ENCODE measurements around the gene SH3BP2.

Gene SH3BP2

DNA sequence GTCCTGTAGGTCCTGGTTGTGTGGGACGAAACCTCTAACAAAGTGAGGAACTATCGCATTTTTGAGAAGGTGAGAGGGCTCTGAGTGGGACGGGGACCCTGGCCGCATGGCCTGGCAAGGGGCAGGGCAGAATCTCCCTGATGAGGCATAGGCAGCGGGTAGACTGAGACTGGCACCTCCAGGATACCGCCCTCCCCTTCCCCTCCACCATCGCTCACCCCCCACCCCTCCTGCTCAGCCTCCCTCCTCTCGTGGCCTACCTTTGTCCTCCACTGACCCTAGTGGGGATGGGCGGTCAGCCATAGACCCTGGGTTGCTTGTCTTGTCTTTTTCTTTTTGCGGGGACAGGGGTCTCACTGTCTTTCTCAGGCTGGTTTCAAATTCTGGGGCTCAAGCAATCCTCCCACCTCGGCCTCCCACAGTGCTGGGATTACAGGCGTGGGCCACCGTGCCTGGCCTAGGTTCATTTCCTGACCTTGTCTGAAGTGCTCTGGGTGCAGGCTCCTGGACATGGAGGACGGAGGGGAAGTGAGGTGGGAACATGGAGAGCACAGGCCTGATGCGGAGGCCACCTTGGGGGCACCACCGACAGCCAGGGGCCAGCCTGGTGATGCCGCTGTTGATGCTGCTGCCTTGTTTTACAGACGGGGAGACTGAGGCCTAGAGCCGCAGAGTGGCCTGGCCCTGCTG lies 40.2 kb downstream of the SH3BP2 start:
- DNase-seq (ENCODE audit: low read depth) = no peak

DNA sequence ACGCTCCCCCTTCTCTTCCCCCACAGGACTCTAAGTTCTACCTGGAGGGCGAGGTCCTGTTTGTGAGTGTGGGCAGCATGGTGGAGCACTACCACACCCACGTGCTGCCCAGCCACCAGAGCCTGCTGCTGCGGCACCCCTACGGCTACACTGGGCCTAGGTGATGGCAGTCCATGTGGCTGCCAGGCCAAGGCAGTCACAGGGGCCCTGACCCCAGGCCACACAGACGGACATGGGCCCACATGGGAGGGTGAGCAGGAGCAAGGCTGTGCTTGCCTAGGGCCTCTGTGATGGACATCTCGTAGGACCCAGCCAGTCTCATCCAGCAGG lies 40.8 kb downstream of the SH3BP2 start:
- DNase-seq (ENCODE audit: low read depth) = no peak

DNA sequence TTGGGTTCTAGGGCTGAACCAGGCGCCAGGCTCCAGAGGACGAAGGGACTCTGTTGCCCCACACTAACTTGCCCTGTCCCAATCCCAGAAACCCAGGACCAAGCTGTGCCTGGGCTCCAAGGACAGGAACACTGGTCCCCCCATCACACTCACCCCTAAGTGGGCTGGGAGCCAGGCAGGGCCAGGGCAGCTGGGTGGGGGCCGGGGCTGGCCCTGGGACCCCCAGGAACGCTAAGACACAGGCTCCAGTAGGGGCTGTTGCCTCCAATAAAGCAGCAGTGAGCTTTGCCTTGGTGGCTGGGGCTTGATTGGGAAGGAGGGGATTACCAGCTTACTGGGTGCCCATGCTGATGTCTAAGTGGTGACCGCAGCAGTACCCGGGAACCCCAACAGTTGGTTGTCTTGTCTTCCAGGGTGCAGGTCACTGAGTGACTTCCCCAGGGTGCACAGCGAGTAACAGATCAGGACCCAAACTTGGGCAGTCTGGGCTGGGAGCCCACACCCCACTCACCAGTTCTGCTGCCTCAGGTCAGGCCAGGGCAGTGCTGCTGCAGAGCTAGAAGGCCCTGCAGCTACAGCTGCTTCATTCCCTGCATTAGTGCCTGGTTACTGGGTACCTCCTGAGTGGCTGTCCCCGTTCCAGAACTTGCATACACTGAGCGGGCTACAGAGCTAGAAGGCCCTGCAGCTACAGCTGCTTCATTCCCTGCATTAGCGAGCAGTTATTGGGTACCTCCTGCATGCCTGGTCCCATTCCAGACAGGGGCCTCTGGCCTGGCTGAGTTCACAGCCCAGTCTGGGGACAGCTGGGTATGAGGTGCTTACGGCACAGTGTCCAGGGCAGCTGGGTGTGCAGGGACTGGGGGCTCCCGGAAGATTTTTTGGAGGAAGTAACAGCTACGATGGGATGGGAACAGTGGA lies 41.4 kb downstream of the SH3BP2 start:
- DNase-seq (ENCODE audit: low read depth) = no peak

DNA sequence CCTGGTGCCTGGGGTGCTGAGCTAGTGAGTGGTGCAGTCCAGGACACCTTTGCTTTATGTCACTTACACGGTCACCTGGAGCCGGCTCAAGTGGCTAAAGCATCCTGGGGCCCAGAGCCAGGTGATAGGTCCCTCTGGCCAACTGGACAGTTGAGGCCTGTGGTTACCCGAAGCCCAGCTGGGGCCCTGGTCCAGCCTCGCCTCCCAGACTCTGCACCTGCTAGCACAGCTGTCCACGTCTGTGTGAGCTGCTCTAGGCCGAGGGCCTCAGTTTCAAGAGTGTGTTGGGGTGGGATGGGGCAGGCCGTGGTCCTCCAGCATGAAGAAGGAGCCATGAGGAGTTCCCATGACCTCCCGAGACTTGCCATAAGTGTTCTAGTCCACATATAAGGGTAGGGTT lies 43.1 kb downstream of the SH3BP2 start:
- no peak for DNase-seq (ENCODE audit: low read depth)

DNA sequence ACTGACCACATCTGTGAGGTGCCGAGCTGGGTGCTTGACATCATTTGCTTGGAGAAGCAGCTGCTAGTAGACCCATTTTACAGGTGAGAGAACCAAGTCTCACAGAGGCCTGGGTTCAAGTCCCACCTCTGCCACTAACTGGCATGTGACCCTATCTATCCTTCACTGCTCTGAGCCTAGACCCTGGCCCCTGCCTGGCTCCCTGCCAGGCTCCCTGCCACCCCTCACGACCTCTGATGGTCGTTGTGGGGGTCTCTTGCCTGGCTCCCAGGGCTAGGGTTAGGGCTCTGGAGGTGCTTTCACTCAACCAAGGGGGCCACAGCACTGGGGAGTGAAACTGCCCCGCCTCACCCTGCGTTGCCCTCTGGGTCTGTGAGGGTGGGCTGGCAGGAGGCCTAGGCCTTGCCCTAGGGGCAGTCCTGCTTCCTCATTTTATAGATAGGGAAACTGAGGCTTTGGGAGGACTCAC lies 43.5 kb downstream of the SH3BP2 start:
- no peak for DNase-seq (ENCODE audit: low read depth)

DNA sequence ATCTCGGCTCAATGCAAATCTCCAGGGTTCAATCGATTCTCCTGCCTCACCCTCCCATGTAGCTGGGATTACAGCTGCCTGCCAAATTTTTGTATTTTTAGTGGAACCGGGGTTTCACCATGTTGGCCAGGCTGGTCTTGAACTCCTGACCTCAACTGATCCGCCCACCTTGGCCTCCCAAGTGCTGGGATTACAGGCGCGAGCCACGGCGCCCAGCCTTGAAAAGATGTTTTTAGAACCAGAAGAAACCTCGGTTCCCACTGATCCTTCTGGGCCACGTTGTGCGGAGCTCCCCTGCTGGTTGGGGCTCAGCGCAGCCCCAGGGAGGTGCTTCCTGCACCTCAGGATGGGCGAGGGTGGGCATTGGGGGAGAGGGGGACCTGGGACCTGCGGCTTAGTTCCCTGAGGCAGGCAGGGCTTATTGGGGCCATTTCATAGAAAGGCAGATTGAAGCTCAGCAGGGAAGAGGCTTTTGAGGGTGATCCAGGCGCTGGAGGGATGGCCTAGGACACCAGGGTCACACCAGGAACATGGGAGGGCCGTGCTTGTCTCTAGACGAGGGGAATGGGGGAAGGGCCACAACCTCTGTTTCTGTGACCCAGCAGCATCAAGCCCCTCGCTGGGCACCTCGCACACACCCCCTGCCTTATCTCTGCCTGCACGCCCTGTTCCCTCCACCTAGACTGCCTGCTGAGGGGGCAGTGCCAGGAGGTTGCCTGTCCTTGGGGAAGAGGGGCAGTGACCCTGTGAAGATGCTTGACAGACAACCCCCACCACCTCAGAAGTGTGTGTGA lies 44.4 kb downstream of the SH3BP2 start:
- no peak for DNase-seq (ENCODE audit: low read depth)

DNA sequence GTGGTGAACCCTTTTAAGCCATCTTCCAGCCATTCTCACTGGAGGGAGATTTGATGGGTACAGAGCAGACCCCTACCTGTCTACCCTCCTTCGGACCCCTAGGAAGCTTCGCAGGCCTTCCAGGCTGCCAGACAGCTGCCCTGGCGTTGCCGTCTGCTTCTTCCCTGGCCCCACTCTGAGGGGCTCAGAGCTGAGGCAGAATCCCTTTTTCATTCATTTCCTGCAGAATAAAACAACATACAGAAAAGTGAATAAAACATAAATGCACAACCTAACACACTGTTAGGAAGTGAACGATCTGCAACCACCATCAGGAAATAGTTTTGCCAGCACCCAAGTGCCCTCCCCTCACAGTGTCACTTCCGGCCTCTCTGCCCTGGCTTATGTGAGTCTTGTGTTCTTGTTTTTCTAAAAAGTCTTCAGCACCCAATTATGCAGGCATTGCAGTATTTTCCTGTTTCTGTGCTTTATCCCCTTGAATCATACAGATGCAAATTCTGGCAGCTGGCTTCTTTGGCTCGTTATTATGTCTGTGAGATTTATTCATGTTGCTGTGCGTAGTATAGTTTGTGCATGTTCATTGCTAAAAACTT lies 45.1 kb downstream of the SH3BP2 start:
- DNase-seq (ENCODE audit: low read depth) = peak; percentile 59

DNA sequence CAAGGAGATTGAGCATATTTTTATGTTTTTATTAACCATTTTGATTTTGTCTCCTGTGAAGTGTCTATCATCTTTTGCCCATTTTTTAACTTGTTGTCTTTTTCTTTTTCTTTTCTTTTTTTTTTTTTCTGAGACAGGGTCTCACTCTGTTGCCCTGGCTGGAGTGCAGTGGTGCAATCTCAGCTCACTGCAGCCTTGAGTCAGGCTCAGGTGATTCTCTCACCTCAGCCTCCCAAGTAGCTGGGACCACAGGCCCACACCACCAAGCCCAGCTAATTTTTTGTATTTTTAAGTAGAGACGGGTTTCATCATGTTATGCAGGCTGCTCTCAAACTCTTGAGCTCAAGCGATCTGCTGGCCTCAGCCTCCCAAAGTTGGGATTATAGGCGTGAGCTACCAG lies 46.2 kb downstream of the SH3BP2 start:
- DNase-seq (ENCODE audit: low read depth) = no peak

DNA sequence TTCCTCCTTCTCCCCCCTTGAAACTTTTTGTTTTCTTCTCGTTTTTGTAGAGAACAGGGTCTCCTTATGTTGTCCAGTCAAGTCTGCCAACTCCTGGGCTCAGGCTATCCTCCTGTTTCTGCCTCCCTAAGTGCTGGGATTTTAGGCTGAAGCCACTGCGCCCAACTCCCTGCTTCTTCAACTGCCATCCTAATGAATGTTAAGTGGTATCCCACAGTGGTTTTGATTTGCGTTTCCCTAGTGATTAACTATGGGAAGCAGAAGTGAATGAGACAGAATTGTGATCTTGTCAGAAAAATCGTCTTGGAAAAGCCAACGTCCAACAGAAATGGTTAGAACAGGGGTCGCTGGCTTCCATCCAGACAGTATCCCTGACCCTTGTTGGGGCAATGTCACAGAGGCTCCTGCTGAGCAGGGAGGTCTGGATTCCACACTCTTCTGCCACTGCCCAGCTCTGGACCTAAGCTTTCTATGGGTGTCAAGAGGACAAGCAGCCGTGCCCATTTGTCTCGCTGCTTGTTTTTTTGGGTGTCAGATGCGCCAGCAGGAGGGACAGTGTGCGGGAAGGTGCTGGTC lies 49.9 kb downstream of the SH3BP2 start:
- no peak for DNase-seq (ENCODE audit: low read depth)

DNA sequence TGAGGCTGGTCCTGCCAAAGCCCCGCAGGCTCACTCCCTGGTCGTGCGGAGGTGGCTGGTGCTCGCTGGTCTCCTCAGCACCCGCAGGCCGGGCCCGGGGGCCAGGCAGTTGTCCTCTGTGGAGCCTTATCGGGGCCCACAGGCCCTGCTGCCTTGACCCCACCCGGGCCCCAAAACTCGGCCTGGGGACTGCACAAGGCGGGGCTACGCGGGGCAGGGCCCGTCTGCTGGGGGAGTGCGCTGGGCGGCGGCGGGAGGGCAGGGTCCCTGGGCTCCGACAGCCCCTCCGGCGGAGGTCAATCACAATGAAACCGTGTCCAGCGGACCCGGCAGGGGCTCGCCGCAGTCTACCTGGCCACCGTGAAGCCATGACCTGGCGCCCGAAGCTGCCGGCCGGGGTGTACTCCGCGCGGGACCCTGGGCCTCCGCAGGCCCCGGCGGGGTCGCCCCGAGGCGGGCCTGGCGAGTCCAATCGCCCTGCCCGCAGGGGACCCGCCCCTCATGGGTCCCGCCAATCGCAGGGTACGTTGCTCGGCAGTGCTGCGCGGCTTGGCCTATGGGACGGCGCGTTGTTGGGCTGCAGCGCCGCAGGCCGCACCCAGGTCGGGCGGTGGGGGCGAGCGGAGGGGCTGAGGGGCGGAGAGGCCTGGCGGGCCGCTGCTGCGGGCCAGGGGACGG lies 50.5 kb downstream of the SH3BP2 start, which contains the start of gene ADD1:
ADD1 (plus strand) TSS at position 582 of the 678 bp plus-strand sequence. CDS start 32,072 bp downstream, outside the sequence.
- DNase-seq (ENCODE audit: low read depth) = peak; percentile 85

DNA sequence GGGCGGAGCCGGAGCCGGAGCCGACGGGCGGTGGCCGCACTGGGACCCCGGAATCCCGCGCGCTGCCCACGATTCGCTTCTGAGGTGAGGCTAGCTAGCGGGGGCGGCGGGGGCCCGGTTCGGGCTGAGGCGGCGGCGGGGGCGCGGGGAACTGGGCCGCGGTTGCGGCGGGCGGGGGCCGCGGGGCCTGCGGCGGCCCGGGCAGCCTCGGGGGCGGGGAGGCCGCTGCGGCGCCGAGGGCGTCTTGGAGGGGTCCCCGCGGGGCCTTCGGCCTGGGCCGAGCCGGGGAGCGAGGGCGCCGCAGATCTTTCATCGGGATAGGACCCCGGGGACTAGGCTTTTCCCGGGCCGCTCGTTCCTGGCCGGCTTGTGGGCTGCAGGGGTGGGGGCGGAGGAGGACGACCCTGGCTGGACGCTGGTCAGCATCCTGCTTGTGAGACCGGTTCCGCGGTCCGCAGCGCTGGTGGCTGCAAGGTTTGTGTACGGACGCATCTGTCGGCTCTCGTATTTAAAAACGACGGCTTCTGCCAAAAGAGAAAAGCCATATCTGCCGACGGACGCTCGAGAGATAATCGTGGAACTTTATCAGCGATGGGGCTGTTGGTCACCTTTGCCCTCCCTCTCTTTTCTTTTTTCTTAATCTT lies 51.2 kb downstream of the SH3BP2 start:
- no peak for DNase-seq (ENCODE audit: low read depth)

DNA sequence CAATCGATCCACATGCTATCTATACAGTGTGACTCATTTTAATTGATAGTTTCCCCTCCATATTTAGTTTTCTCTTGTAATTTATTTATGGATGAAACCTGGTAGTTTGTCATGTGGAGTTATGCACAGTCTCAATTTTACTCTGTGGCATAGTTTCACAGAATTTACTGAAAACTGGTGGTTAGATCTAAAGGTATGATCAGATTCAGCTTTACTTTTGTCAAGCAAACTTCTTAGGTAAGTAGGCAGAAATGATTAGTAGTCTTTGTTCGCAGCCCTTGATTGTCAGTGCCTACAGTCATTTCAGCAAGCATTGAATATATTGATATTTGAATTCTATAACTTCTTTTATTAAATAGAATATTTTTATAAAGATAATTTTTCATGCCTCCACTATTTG lies 53.3 kb downstream of the SH3BP2 start:
- DNase-seq (ENCODE audit: low read depth) = no peak

DNA sequence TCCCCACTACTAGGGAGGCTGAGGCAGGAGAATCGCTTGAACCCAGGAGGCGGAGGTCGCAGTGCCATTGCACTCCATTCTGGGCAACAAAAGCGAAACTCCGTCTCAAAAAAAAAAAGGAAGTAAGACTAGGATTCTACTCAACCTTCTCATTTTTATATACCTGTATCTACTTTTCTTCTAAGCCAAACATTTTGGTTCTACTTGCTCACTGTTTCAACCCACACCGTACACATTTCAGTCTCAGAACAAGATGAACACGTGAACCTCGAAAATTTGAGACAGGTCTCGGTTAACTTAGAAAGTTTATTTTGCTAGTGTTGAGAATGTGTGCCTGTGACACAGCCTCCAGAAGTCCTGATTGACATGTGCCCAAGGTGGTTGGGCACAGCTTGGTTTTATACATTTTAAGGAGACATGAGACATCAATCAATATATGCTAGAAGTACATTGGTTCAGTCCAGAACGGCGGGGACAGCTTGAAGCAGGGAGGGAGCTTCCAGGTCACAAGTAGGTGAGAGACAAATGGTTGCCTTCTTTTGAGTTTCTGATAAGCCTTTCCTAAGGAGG lies 54.5 kb downstream of the SH3BP2 start:
- no peak for DNase-seq (ENCODE audit: low read depth)

DNA sequence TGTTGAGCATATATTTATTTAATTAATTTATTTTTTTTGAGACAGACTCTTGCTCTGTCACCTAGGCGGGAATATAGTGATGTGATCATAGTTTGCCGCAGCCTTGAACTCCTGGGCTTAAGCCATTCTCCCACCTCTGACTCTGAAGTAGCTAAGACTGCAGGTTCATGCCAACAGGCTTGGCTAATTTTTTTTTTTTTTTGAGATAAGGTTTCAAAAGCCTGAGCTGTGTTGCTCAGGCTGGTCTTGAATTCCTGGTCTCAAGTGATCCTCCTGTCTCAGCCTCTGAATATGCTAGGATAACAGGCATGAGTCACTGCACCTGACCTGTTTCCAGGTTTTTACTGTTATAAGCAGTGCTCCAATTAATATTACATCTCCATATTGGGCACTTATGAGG lies 55.6 kb downstream of the SH3BP2 start:
- DNase-seq (ENCODE audit: low read depth) = no peak

DNA sequence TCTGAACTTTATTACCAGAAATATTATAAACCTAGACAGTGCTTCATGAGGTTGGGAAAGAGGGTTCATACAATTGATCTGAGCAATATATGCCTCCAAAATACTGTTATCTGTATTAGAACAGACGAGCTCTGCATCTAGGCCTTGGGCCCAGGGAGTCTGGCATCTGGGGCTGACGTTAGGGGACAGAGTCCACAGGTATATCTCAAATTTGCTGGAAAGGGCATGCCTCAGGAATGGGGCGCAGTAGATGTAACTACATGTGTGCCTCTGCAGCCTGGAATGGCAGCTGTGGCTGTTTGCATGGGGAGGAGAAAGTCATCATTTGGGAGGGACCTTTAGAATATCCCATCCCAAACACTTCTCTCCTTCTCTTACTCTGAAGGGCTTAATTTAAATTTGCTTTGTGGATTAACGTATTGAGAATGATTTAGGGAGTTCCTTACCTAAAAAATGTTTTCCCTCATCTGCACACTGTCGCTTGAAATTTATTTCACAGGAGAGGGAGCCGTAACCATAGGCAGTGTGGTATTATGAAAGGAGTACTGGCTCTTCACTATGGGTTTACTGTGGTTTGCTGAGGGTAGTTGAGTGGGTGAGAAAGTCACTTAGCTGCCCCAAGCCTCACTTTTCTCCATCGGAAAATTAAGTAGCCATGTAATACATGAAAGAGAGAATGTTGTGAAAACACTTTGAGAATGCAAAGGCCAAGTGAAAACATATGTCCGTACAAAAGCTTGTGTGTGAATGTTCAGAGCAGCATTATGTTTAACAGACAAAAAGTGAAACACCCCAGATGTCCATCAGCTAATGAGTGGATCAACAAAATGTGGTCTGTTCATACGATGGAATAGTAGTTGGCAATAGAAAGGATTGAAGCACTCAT lies 56.6 kb downstream of the SH3BP2 start:
- DNase-seq (ENCODE audit: low read depth) = no peak

DNA sequence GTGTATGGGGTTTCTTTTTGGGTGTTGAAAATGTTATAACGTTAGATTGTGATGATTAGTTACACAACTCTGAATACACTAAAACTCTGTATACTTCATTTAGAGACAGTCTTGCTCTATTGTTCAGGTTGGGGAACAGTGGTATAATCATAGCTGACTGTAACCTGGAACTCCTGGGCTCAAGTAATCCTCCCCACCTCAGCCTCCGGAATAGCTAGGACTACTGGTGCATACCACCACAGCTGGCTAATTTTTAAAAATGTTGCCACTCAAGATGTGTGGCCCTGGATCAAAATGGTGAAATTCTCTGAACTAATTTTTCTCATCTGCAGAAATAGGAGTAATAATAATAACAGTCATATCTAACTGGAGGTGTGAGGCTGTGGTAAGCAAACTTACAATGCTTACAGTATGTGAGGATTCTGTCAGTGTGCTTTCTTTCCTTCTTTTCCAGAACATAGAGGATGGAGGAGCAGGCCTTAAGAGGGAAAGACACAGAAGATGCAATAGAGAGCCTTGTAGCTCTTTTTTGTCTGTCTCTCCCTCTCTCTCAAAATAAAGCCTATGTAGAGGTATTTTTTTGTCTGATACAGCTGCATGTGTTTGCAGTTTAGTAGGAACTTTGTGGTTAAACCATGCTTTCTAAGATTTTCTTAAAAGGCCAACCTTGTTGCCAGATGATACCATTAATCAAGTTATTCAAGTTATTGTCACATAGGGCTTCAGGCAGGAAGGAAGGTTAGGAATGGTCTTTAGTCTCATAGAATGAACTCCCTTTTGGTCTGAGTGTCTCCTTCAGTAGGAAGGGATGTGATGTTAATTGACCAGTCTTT lies 58.3 kb downstream of the SH3BP2 start:
- DNase-seq (ENCODE audit: low read depth) = no peak

DNA sequence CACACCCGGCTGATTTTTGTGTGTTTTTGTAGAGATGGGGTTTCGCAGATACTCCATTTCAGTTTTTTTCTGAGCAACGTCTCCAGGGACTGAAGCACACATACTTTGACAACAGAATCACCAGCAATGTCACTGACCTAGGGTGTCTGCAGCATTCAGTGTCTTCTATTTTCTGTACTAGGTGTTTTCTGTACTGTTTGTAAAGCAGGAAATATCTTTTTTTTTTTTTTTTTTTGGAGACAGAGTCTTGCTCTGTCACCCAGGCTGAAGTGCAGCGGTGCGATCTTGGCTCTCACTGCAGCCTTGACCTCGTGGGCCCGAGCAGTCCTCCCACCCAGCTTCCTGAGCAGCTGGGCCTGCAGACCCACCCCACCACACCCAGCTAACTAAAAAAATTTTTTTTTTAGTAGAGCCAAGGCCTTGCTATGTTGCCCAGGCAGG lies 59.6 kb downstream of the SH3BP2 start:
- DNase-seq (ENCODE audit: low read depth) = no peak

DNA sequence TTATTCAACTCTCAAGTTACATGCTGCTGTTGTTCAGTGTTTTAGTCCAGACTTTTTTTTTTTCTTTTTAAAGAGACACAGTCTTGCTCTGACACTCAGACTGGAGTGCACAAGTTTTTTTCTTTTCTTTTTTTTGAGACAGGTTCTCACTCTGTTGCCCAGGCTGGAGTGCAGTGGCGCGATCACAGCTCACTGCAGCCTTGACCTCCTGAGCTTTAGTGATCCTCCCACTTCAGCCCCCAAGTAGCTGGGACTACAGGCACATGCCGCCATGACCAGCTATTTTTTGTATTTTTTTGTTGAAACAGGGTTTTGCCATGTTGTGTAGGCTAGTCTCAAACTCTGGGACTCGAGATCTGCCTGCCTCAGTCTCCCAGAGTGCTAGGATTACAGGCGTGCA lies 62.7 kb downstream of the SH3BP2 start:
- no peak for DNase-seq (ENCODE audit: low read depth)
